Measurements from ENCODE around the gene ERMP1. TPM values are rescaled to one million over a fixed set of nuclear protein-coding genes. Genes with fewer than 3 reads are reported as not detected.

Gene ERMP1
- total and polyA plus RNA-seq, 4 donors: 3.1 to 21.5 (median 13.0) TPM

DNA sequence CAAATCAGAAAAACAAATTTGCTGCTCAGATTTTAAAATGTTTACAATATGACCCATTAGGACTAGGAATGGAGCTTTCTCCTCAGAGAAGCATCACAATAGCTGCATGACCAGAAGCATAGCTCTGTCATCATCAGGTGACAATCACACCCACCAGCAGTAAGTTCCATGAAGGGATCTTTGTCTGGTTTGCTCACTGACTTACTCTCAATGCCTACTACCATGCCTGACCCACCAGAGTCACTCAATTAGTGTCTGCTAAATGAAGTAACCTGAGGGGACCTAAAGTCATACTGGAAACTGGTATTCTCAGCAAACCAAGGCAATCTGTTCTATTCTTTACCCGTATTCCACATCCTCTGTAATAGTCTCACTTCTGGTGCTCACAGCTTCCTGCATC is 7.7 kb downstream of the ERMP1 start:
- DNase-seq (no peak), ATAC-seq (ENCODE audit: insufficient read depth, low FRiP score) (no peak)
- H3K9me3 ChIP-seq (ENCODE audit: control insufficient read depth in 4 of 4, insufficient read depth in 3 of 4, low read length in 3 of 4): no peaks in the 10 kb centered on the region
- no peaks in the 10 kb centered on the region for H3K4me1 ChIP-seq (ENCODE audit: control insufficient read depth in 5 of 5, insufficient read depth in 5 of 5, low read length in 5 of 5)
- TF ChIP-seq, protein P1, sequence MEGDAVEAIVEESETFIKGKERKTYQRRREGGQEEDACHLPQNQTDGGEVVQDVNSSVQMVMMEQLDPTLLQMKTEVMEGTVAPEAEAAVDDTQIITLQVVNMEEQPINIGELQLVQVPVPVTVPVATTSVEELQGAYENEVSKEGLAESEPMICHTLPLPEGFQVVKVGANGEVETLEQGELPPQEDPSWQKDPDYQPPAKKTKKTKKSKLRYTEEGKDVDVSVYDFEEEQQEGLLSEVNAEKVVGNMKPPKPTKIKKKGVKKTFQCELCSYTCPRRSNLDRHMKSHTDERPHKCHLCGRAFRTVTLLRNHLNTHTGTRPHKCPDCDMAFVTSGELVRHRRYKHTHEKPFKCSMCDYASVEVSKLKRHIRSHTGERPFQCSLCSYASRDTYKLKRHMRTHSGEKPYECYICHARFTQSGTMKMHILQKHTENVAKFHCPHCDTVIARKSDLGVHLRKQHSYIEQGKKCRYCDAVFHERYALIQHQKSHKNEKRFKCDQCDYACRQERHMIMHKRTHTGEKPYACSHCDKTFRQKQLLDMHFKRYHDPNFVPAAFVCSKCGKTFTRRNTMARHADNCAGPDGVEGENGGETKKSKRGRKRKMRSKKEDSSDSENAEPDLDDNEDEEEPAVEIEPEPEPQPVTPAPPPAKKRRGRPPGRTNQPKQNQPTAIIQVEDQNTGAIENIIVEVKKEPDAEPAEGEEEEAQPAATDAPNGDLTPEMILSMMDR (IDR thresholded peaks at IDR 0.05; ENCODE audit: control extremely low read depth, extremely low read depth): no peak
- H3K9ac ChIP-seq (ENCODE audit: insufficient read depth in 1 of 2, low read length in 2 of 2): no peak overlapping the region
- WGBS, 2 donors: 70 to 77% methylated on average over 1 of the region's 1 CpG
- H3K36me3 ChIP-seq (ENCODE audit: control insufficient read depth in 4 of 4, insufficient read depth in 4 of 4, low read length in 4 of 4): peaks cover 0 to 4% (median 3%) of the 10 kb centered on the region in 4 donors
- no peak overlapping the region for H3K27ac ChIP-seq (ENCODE audit: low read depth in 1 of 2, low read length in 1 of 2)
- H3K27me3 ChIP-seq (ENCODE audit: control insufficient read depth in 3 of 3, insufficient read depth in 3 of 3, low read length in 2 of 3): no peaks in the 10 kb centered on the region
- H3K4me3 ChIP-seq: no peak overlapping the region

DNA sequence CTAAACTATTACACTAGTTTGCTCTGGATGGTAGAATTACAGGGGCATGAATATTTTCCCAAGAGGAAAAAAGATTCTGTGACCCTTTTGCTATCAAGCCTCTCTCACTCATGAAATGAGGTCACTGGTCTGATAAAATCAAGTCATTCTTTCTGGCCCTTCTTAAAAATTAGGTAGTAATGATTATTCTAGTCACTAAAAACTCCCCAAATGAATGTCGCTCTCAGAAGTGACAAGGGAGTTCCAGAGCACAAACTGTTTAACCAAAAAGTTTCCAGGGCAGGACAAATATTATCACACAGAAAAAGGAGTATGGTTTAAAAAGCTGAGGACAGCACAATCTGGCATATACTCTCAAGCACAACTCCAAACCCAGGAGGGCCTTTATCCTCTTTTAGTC is 12.5 kb downstream of the ERMP1 start:
- 95 to 98% methylated on average over 1 of the region's 1 CpG for WGBS, 2 donors
- H3K27ac ChIP-seq (ENCODE audit: low read depth in 1 of 2, low read length in 1 of 2): no peak overlapping the region
- peaks cover 0 to 6% (median 4%) of the 10 kb centered on the region in 4 donors for H3K36me3 ChIP-seq (ENCODE audit: control insufficient read depth in 4 of 4, insufficient read depth in 4 of 4, low read length in 4 of 4)
- TF ChIP-seq, protein P1 (IDR thresholded peaks at IDR 0.05; ENCODE audit: control extremely low read depth, extremely low read depth): no peak
- H3K9me3 ChIP-seq (ENCODE audit: control insufficient read depth in 4 of 4, insufficient read depth in 3 of 4, low read length in 3 of 4): no peaks in the 10 kb centered on the region
- H3K4me3 ChIP-seq: no peak overlapping the region
- ATAC-seq (ENCODE audit: insufficient read depth, low FRiP score) (no peak), DNase-seq (no peak)
- no peaks in the 10 kb centered on the region for H3K4me1 ChIP-seq (ENCODE audit: control insufficient read depth in 5 of 5, insufficient read depth in 5 of 5, low read length in 5 of 5)
- H3K27me3 ChIP-seq (ENCODE audit: control insufficient read depth in 3 of 3, insufficient read depth in 3 of 3, low read length in 2 of 3): no peaks in the 10 kb centered on the region
- H3K9ac ChIP-seq (ENCODE audit: insufficient read depth in 1 of 2, low read length in 2 of 2): no peak overlapping the region

DNA sequence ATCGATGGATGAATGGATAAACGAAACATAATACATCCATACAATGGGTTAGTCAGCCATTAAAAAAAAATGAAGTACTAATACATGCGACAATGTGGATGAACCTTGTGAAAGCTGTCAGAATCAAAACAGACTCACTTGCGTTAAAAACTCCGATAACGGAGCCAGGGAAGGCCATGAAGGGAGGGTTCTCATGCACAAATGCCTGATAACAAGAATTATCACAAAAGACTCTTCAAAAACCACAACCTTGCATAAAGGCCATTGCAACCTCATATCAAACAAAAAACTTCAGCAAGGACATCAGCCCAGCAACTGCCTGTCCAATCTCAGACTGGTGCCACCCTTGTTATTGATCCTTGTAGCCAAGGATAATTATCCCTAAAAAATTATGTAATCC is 13.7 kb downstream of the ERMP1 start:
- no peak for DNase-seq
- WGBS, 2 donors: 92 to 94% methylated on average over 6 of the region's 6 CpGs

More for the DNA sequence above, 13.7 kb downstream of the ERMP1 start:
- no peak overlapping the region for H3K27ac ChIP-seq (ENCODE audit: low read depth in 1 of 2, low read length in 1 of 2)
- no peaks in the 10 kb centered on the region for H3K4me1 ChIP-seq (ENCODE audit: control insufficient read depth in 5 of 5, insufficient read depth in 5 of 5, low read length in 5 of 5)
- H3K9me3 ChIP-seq (ENCODE audit: control insufficient read depth in 4 of 4, insufficient read depth in 3 of 4, low read length in 3 of 4): no peaks in the 10 kb centered on the region
- TF ChIP-seq, protein P1 (IDR thresholded peaks at IDR 0.05; ENCODE audit: control extremely low read depth, extremely low read depth): no peak
- H3K4me3 ChIP-seq: no peak overlapping the region
- H3K9ac ChIP-seq (ENCODE audit: insufficient read depth in 1 of 2, low read length in 2 of 2): no peak overlapping the region
- ATAC-seq (ENCODE audit: insufficient read depth, low FRiP score): no peak
- peaks cover 0 to 6% (median 3%) of the 10 kb centered on the region in 4 donors for H3K36me3 ChIP-seq (ENCODE audit: control insufficient read depth in 4 of 4, insufficient read depth in 4 of 4, low read length in 4 of 4)
- no peaks in the 10 kb centered on the region for H3K27me3 ChIP-seq (ENCODE audit: control insufficient read depth in 3 of 3, insufficient read depth in 3 of 3, low read length in 2 of 3)
